ENCODE results near the gene GNAT3.

The GNAT3 gene

GRCh38 chr7:80491462-80491861, 20.4 kb downstream of the GNAT3 start:
- Histone ChIP-seq H4K91ac (ENCODE audit: low read depth, low read length, poor library complexity) (no peak overlapping the region), H3K36me3 (replicated peaks in 1 of 2; ENCODE audit: control insufficient read depth in 2 of 2, insufficient read depth in 2 of 2, low read length in 2 of 2) (no peaks in the 10 kb centered on the region), H3K23ac (ENCODE audit: low read depth, low read length, poor library complexity) (no peak overlapping the region), H3K4me3 (ENCODE audit: low read length in 2 of 2) (no peak overlapping the region), H3K4me2 (ENCODE audit: insufficient read depth, low read length, poor library complexity, severe bottlenecking) (no peak overlapping the region), H3K27ac (replicated peaks; ENCODE audit: low read length) (no peak overlapping the region), H3K79me1 (ENCODE audit: low read depth, low read length) (no peaks in the 10 kb centered on the region), H2BK15ac (ENCODE audit: low read length) (no peak overlapping the region), H3K14ac (ENCODE audit: low read length) (no peak overlapping the region), H3K9me3 (replicated peaks in 1 of 2; ENCODE audit: control insufficient read depth in 2 of 2, insufficient read depth in 1 of 2, low read depth in 1 of 2, low read length in 2 of 2) (no peaks in the 10 kb centered on the region), H2AK5ac (ENCODE audit: low read depth, low read length) (no peak overlapping the region), H3K4me1 (ENCODE audit: control insufficient read depth in 2 of 2, insufficient read depth in 1 of 2, low read depth in 1 of 2, low read length in 2 of 2) (no peaks in the 10 kb centered on the region), H2AFZ (ENCODE audit: low read length) (no peak overlapping the region), H3K4ac (ENCODE audit: low read length) (no peak overlapping the region), H2BK5ac (ENCODE audit: low read length) (no peak overlapping the region), H4K8ac (ENCODE audit: low read depth, low read length) (no peak overlapping the region), H3K9ac (ENCODE audit: low read depth, low read length, poor library complexity) (no peak overlapping the region), H2BK12ac (ENCODE audit: low read length) (no peak overlapping the region), H2BK120ac (ENCODE audit: low read depth, low read length) (no peak overlapping the region), H3K18ac (ENCODE audit: low read length) (no peak overlapping the region), H3K27me3 (ENCODE audit: control insufficient read depth in 3 of 3, insufficient read depth in 3 of 3, low read depth in 1 of 3, low read length in 3 of 3) (no peaks in the 10 kb centered on the region)
- 100% methylated on average over 2 of the region's 4 CpGs; no CpG with 5 or more reads in 1 of the 2 donors for WGBS, 2 donors (ENCODE audit: extremely low coverage in 2 of 2, insufficient read length in 2 of 2, insufficient replicate concordance in 1 of 2)
- DNase-seq (ENCODE audit: low spot score), result no peak

- Histone ChIP-seq H3K23ac (ENCODE audit: low read depth, low read length, poor library complexity) (no peak overlapping the region), H3K14ac (ENCODE audit: low read length) (no peak overlapping the region), H2BK15ac (ENCODE audit: low read length) (no peak overlapping the region), H3K4me1 (ENCODE audit: control insufficient read depth in 2 of 2, insufficient read depth in 1 of 2, low read depth in 1 of 2, low read length in 2 of 2) (no peaks in the 10 kb centered on the region), H4K91ac (ENCODE audit: low read depth, low read length, poor library complexity) (no peak overlapping the region), H3K9ac (ENCODE audit: low read depth, low read length, poor library complexity) (no peak overlapping the region), H2AFZ (ENCODE audit: low read length) (no peak overlapping the region), H4K8ac (ENCODE audit: low read depth, low read length) (no peak overlapping the region), H3K9me3 (replicated peaks in 1 of 2; ENCODE audit: control insufficient read depth in 2 of 2, insufficient read depth in 1 of 2, low read depth in 1 of 2, low read length in 2 of 2) (no peaks in the 10 kb centered on the region), H3K4me3 (ENCODE audit: low read length in 2 of 2) (no peak overlapping the region), H2BK120ac (ENCODE audit: low read depth, low read length) (no peak overlapping the region), H3K27ac (replicated peaks; ENCODE audit: low read length) (no peak overlapping the region), H2BK5ac (ENCODE audit: low read length) (no peak overlapping the region), H3K27me3 (ENCODE audit: control insufficient read depth in 3 of 3, insufficient read depth in 3 of 3, low read depth in 1 of 3, low read length in 3 of 3) (no peaks in the 10 kb centered on the region), H2AK5ac (ENCODE audit: low read depth, low read length) (no peak overlapping the region), H3K4me2 (ENCODE audit: insufficient read depth, low read length, poor library complexity, severe bottlenecking) (no peak overlapping the region), H3K4ac (ENCODE audit: low read length) (no peak overlapping the region), H2BK12ac (ENCODE audit: low read length) (no peak overlapping the region), H3K18ac (ENCODE audit: low read length) (no peak overlapping the region), H3K36me3 (replicated peaks in 1 of 2; ENCODE audit: control insufficient read depth in 2 of 2, insufficient read depth in 2 of 2, low read length in 2 of 2) (no peaks in the 10 kb centered on the region), H3K79me1 (ENCODE audit: low read depth, low read length) (no peaks in the 10 kb centered on the region)
- no peak for DNase-seq (ENCODE audit: low spot score)
- no CpG with 5 or more reads among the region's 5 CpGs for WGBS, 2 donors (ENCODE audit: extremely low coverage in 2 of 2, insufficient read length in 2 of 2, insufficient replicate concordance in 1 of 2)
Observed at GRCh38 chr7:80488851-80489370, 23.0 kb downstream of the GNAT3 start.

GRCh38 chr7:80488406-80488805, 23.5 kb downstream of the GNAT3 start:
- no peaks in the 10 kb centered on the region for H3K36me3 ChIP-seq (replicated peaks in 1 of 2; ENCODE audit: control insufficient read depth in 2 of 2, insufficient read depth in 2 of 2, low read length in 2 of 2)
- no peak overlapping the region for H4K91ac ChIP-seq (ENCODE audit: low read depth, low read length, poor library complexity)
- no peak overlapping the region for H4K8ac ChIP-seq (ENCODE audit: low read depth, low read length)
- H2AK5ac ChIP-seq (ENCODE audit: low read depth, low read length), result no peak overlapping the region
- no peak overlapping the region for H2BK120ac ChIP-seq (ENCODE audit: low read depth, low read length)
- no peak overlapping the region for H3K23ac ChIP-seq (ENCODE audit: low read depth, low read length, poor library complexity)
- H3K18ac ChIP-seq (ENCODE audit: low read length), result no peak overlapping the region
- no peak overlapping the region for H3K4ac ChIP-seq (ENCODE audit: low read length)
- no peak overlapping the region for H3K14ac ChIP-seq (ENCODE audit: low read length)
- H3K4me3 ChIP-seq (ENCODE audit: low read length in 2 of 2), result no peak overlapping the region
- no peaks in the 10 kb centered on the region for H3K27me3 ChIP-seq (ENCODE audit: control insufficient read depth in 3 of 3, insufficient read depth in 3 of 3, low read depth in 1 of 3, low read length in 3 of 3)
- no peaks in the 10 kb centered on the region for H3K9me3 ChIP-seq (replicated peaks in 1 of 2; ENCODE audit: control insufficient read depth in 2 of 2, insufficient read depth in 1 of 2, low read depth in 1 of 2, low read length in 2 of 2)
- no peak overlapping the region for H2BK15ac ChIP-seq (ENCODE audit: low read length)
- H2BK5ac ChIP-seq (ENCODE audit: low read length), result no peak overlapping the region
- H2AFZ ChIP-seq (ENCODE audit: low read length), result no peak overlapping the region
- H3K9ac ChIP-seq (ENCODE audit: low read depth, low read length, poor library complexity), result no peak overlapping the region
- H3K79me1 ChIP-seq (ENCODE audit: low read depth, low read length), result no peaks in the 10 kb centered on the region
- no peak for DNase-seq (ENCODE audit: low spot score)
- H2BK12ac ChIP-seq (ENCODE audit: low read length), result no peak overlapping the region
- no peaks in the 10 kb centered on the region for H3K4me1 ChIP-seq (ENCODE audit: control insufficient read depth in 2 of 2, insufficient read depth in 1 of 2, low read depth in 1 of 2, low read length in 2 of 2)
- no peak overlapping the region for H3K4me2 ChIP-seq (ENCODE audit: insufficient read depth, low read length, poor library complexity, severe bottlenecking)
- H3K27ac ChIP-seq (replicated peaks; ENCODE audit: low read length), result no peak overlapping the region

GRCh38 chr7:80485721-80486120, 26.1 kb downstream of the GNAT3 start:
- Histone ChIP-seq H2BK15ac (ENCODE audit: low read length) (no peak overlapping the region), H3K4me2 (ENCODE audit: insufficient read depth, low read length, poor library complexity, severe bottlenecking) (no peak overlapping the region)

More at GRCh38 chr7:80485721-80486120, 26.1 kb downstream of the GNAT3 start:
- Histone ChIP-seq H3K79me1 (ENCODE audit: low read depth, low read length) (no peaks in the 10 kb centered on the region), H3K23ac (ENCODE audit: low read depth, low read length, poor library complexity) (no peak overlapping the region), H3K4me3 (ENCODE audit: low read length in 2 of 2) (no peak overlapping the region), H2BK12ac (ENCODE audit: low read length) (no peak overlapping the region), H2AFZ (ENCODE audit: low read length) (no peak overlapping the region), H2BK120ac (ENCODE audit: low read depth, low read length) (no peak overlapping the region), H3K18ac (ENCODE audit: low read length) (no peak overlapping the region), H3K36me3 (replicated peaks in 1 of 2; ENCODE audit: control insufficient read depth in 2 of 2, insufficient read depth in 2 of 2, low read length in 2 of 2) (no peaks in the 10 kb centered on the region), H3K9me3 (replicated peaks in 1 of 2; ENCODE audit: control insufficient read depth in 2 of 2, insufficient read depth in 1 of 2, low read depth in 1 of 2, low read length in 2 of 2) (no peaks in the 10 kb centered on the region), H4K91ac (ENCODE audit: low read depth, low read length, poor library complexity) (no peak overlapping the region), H3K27ac (replicated peaks; ENCODE audit: low read length) (no peak overlapping the region), H3K4ac (ENCODE audit: low read length) (no peak overlapping the region), H3K9ac (ENCODE audit: low read depth, low read length, poor library complexity) (no peak overlapping the region), H2BK5ac (ENCODE audit: low read length) (no peak overlapping the region), H3K14ac (ENCODE audit: low read length) (no peak overlapping the region), H3K4me1 (ENCODE audit: control insufficient read depth in 2 of 2, insufficient read depth in 1 of 2, low read depth in 1 of 2, low read length in 2 of 2) (no peaks in the 10 kb centered on the region), H4K8ac (ENCODE audit: low read depth, low read length) (no peak overlapping the region), H2AK5ac (ENCODE audit: low read depth, low read length) (no peak overlapping the region), H3K27me3 (ENCODE audit: control insufficient read depth in 3 of 3, insufficient read depth in 3 of 3, low read depth in 1 of 3, low read length in 3 of 3) (no peaks in the 10 kb centered on the region)
- DNase-seq (ENCODE audit: low spot score), result no peak

All from neuronal stem cell (in vitro differentiated cells).